Measurements from ENCODE around the gene FANK1.

Gene FANK1

DNA sequence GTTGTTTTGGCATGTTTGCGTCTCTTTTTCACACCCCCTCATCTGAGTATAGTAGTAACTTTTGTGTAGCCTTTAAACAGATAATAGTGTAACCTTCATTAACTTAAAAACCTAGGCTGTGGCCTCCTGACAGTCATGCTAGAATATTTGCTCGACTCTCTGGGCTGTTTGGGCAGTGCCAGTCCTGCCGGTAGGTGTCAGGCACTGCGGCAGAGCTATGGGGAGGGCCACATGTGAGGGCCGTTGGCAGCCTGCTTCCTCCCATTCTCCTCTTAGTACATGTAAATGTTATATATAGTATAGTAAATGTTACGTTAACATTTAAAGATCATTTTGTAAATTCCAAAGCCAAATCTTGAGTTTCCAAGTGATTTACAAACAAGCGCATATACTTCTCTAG, 46.9 kb upstream of the FANK1 start:
- TF ChIP-seq, protein P1, sequence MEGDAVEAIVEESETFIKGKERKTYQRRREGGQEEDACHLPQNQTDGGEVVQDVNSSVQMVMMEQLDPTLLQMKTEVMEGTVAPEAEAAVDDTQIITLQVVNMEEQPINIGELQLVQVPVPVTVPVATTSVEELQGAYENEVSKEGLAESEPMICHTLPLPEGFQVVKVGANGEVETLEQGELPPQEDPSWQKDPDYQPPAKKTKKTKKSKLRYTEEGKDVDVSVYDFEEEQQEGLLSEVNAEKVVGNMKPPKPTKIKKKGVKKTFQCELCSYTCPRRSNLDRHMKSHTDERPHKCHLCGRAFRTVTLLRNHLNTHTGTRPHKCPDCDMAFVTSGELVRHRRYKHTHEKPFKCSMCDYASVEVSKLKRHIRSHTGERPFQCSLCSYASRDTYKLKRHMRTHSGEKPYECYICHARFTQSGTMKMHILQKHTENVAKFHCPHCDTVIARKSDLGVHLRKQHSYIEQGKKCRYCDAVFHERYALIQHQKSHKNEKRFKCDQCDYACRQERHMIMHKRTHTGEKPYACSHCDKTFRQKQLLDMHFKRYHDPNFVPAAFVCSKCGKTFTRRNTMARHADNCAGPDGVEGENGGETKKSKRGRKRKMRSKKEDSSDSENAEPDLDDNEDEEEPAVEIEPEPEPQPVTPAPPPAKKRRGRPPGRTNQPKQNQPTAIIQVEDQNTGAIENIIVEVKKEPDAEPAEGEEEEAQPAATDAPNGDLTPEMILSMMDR (IDR thresholded peaks at IDR 0.05; ENCODE audit: low read length) = no peak
- no peak for TF ChIP-seq EZH2phosphoT487 (IDR thresholded peaks at IDR 0.05; ENCODE audit: low read length)
- no peak for TF ChIP-seq EZH2 (optimal IDR thresholded peaks at IDR 0.05; ENCODE audit: low read depth, low read length)
- no peaks in the 10 kb centered on the region for H3K79me2 ChIP-seq (ENCODE audit: low read length)
- no peaks in the 10 kb centered on the region; the same call in 1 of the 2 replicates for H3K36me3 ChIP-seq (replicated peaks; ENCODE audit: insufficient read depth, low read length)
- no peaks in the 10 kb centered on the region for H3K27me3 ChIP-seq (replicated peaks; ENCODE audit: insufficient read depth, low read length)
- H3K4me2 ChIP-seq (ENCODE audit: low read depth, low read length) = no peak overlapping the region
- DNase-seq = no peak
- no peak overlapping the region for H3K9ac ChIP-seq (ENCODE audit: low read length)
- H4K20me1 ChIP-seq (ENCODE audit: insufficient read depth, low read length) = no peaks in the 10 kb centered on the region
- H2AFZ ChIP-seq (ENCODE audit: low read length) = no peak overlapping the region
- peaks cover 8% of the 10 kb centered on the region for H3K4me1 ChIP-seq (ENCODE audit: low read length)
- no peaks in the 10 kb centered on the region for H3K9me2 ChIP-seq (replicated peaks; ENCODE audit: insufficient read depth, low read length)
- no peak overlapping the region for H3K4me3 ChIP-seq (ENCODE audit: low read length)
- H3K27ac ChIP-seq (ENCODE audit: low read length) = no peak overlapping the region
- no peaks in the 10 kb centered on the region for H3F3A ChIP-seq (ENCODE audit: insufficient read depth, low read length)
- no peaks in the 10 kb centered on the region for H3K9me3 ChIP-seq (replicated peaks; ENCODE audit: insufficient read depth, low read length)

DNA sequence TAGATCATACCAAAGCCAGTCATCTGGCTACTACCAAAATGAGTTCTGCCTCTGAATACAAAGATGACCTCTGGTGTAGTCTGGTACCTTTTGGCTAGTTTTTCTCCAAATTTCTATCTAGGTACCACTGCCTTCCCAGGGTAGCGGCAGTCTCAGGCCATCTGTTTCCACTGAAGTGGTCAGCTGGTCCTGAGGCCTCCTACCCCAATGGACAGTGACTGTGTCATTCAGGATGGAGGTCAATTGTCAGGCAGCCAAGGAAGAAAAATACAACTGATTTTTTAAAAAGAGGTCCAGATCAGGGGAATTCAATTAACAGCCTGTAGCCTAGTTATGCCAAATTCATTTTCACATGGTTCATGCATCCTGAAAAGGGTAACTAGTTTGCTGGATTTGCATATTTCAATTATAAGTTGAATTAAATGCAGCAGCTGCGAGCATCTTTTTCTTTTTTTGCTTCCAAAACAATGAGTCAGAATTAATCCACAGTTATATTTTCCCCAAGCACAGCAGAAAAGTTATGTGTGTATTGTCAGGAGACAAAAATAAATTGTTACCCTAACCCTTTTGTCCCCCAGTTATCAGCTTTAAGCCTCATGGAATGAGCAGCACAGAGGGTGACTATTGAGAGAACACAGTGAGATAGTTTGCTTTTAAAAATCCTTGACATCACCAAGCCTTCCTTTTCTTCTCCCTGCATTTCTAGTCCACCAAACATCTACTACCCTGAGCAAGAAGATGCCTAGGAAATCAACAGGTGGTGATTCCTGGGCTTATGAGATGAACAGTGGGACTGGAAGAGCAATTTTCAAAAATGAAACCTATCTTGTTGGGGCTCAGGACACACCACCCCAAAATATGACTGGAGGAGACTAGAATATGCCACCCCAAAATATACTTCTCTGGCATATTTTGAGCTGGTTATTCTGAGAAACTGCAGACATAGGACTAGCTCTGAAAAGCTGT, 45.3 kb upstream of the FANK1 start:
- TF ChIP-seq EZH2 (optimal IDR thresholded peaks at IDR 0.05; ENCODE audit: low read depth, low read length) (no peak), EZH2phosphoT487 (IDR thresholded peaks at IDR 0.05; ENCODE audit: low read length) (no peak)
- TF ChIP-seq, protein P1 (IDR thresholded peaks at IDR 0.05; ENCODE audit: low read length) = no peak
- no peak overlapping the region for H3K4me2 ChIP-seq (ENCODE audit: low read depth, low read length)

DNA sequence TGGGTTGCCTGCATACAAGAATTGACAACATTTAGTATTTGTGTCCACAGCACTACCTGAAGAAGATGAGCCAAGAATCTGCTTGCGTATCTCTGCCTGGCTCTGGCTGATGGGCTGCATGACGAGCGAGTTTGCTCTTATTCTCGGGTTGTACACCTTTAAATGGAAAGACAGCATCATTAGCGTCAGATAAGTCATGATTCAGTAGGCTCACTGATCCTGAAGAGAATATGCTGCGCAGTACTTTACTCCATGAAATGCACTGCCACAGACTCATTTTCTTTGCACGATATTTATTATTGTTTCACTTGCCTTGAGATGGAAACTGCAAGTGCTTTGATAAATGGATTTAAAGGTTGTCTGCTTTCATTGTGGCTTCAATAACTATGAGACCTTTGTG, 43.9 kb upstream of the FANK1 start:
- Histone ChIP-seq H3K27ac (ENCODE audit: low read length) (no peak overlapping the region), H4K20me1 (ENCODE audit: insufficient read depth, low read length) (no peaks in the 10 kb centered on the region), H3K9me2 (replicated peaks; ENCODE audit: insufficient read depth, low read length) (no peaks in the 10 kb centered on the region), H3F3A (ENCODE audit: insufficient read depth, low read length) (no peaks in the 10 kb centered on the region), H3K79me2 (ENCODE audit: low read length) (no peaks in the 10 kb centered on the region), H3K36me3 (replicated peaks; ENCODE audit: insufficient read depth, low read length) (no peaks in the 10 kb centered on the region; the same call in 1 of the 2 replicates), H3K4me3 (ENCODE audit: low read length) (no peak overlapping the region), H3K9ac (ENCODE audit: low read length) (no peak overlapping the region), H3K27me3 (replicated peaks; ENCODE audit: insufficient read depth, low read length) (no peaks in the 10 kb centered on the region), H3K4me2 (ENCODE audit: low read depth, low read length) (no peak overlapping the region), H3K4me1 (ENCODE audit: low read length) (no peaks in the 10 kb centered on the region), H2AFZ (ENCODE audit: low read length) (no peak overlapping the region), H3K9me3 (replicated peaks; ENCODE audit: insufficient read depth, low read length) (no peaks in the 10 kb centered on the region)
- DNase-seq = no peak
- TF ChIP-seq, protein P1 (IDR thresholded peaks at IDR 0.05; ENCODE audit: low read length) = no peak

More for the DNA sequence above, 45.3 kb upstream of the FANK1 start:
- Histone ChIP-seq H2AFZ (ENCODE audit: low read length) (no peak overlapping the region), H3K79me2 (ENCODE audit: low read length) (no peaks in the 10 kb centered on the region), H3K4me1 (ENCODE audit: low read length) (peaks cover 8% of the 10 kb centered on the region), H3K36me3 (replicated peaks; ENCODE audit: insufficient read depth, low read length) (no peaks in the 10 kb centered on the region; the same call in 1 of the 2 replicates), H3K4me3 (ENCODE audit: low read length) (no peak overlapping the region), H3K27me3 (replicated peaks; ENCODE audit: insufficient read depth, low read length) (no peaks in the 10 kb centered on the region), H3K27ac (ENCODE audit: low read length) (no peak overlapping the region), H3K9me2 (replicated peaks; ENCODE audit: insufficient read depth, low read length) (no peaks in the 10 kb centered on the region), H3F3A (ENCODE audit: insufficient read depth, low read length) (no peaks in the 10 kb centered on the region), H4K20me1 (ENCODE audit: insufficient read depth, low read length) (no peaks in the 10 kb centered on the region), H3K9me3 (replicated peaks; ENCODE audit: insufficient read depth, low read length) (no peaks in the 10 kb centered on the region), H3K9ac (ENCODE audit: low read length) (no peak overlapping the region)
- DNase-seq = no peak

Measured in MM.1S (cell line).